GM12878 (cell line): ENCODE measurements around the gene P4HA2.

Experiments
- FOXM1 ChIP-seq: IDR thresholded peaks from 2 replicates; pipeline ENCODE4 v1.6.1; 2012; ENCODE audit warnings: low read depth, mild to moderate bottlenecking, inconsistent platforms, low read length, moderate library complexity
- HCFC1 ChIP-seq: fragments of 150-350 bp; IDR thresholded peaks from 2 replicates; pipeline ENCODE4 v1.6.1; 2014; ENCODE audit warnings: low read length
- LARP7 ChIP-seq: fragments of 450-650 bp; IDR thresholded peaks from 2 replicates; pipeline ENCODE4 v1.6.1; 2017; ENCODE audit warnings: mild to moderate bottlenecking
- MXI1 ChIP-seq: fragments of 150-350 bp; IDR thresholded peaks from 2 replicates; pipeline ENCODE4 v1.6.1; 2011; ENCODE audit warnings: low read depth, mild to moderate bottlenecking, inconsistent platforms, low read length, improper control_type of control experiment
- POLR2A ChIP-seq: IDR thresholded peaks from 2 replicates; pipeline ENCODE4 v1.6.1; 2011; ENCODE audit warnings: low read depth, mild to moderate bottlenecking, low read length
- RAD21 ChIP-seq: IDR thresholded peaks from 2 replicates; pipeline ENCODE4 v1.6.1; 2011; ENCODE audit warnings: mild to moderate bottlenecking, low read depth, low read length, moderate library complexity; ENCODE audit not compliant: insufficient read depth
- RFX5 ChIP-seq: IDR thresholded peaks from 2 replicates; pipeline ENCODE4 v1.6.1; 2011; ENCODE audit warnings: low read depth, low read length, improper control_type of control experiment
- SP1 ChIP-seq: IDR thresholded peaks from one replicate; pipeline ENCODE4 v1.6.1; 2011; ENCODE audit warnings: low read depth, low read length
- YY1 ChIP-seq: IDR thresholded peaks from 2 replicates; pipeline ENCODE4 v1.6.1; 2011; ENCODE audit warnings: low read depth, mild to moderate bottlenecking, low read length
- TF ChIP-seq, protein P1 (sequence below): IDR thresholded peaks from 2 replicates; pipeline ENCODE4 v1.6.1; 2011; ENCODE audit warnings: mild to moderate bottlenecking, low read depth, low read length, moderate library complexity; ENCODE audit not compliant: insufficient replicate concordance
- TF ChIP-seq, protein P2 (sequence below): IDR thresholded peaks from 2 replicates; pipeline ENCODE4 v1.6.1; 2012; ENCODE audit warnings: low read depth, low read length, improper control_type of control experiment
- TF ChIP-seq, protein P3 (sequence below), 3 experiments: IDR thresholded peaks in 2 of 3; conservative IDR thresholded peaks in 1 of 3; 2 replicates each; pipeline ENCODE4 v1.5.1; 2011; ENCODE audit warnings: low read depth in 3 of 3, low read length in 3 of 3, mild to moderate bottlenecking in 3 of 3, control low read depth in 2 of 3, moderate library complexity in 2 of 3, inconsistent platforms in 1 of 3, mixed read lengths in 1 of 3; ENCODE audit not compliant: control insufficient read depth in 2 of 3, insufficient read depth in 1 of 3; ENCODE audit errors: extremely low read depth in 1 of 3
- TF ChIP-seq, protein P4 (sequence below): IDR thresholded peaks from 2 replicates; pipeline ENCODE4 v1.6.1; 2012; ENCODE audit warnings: mild to moderate bottlenecking, low read depth, low read length

DNA sequence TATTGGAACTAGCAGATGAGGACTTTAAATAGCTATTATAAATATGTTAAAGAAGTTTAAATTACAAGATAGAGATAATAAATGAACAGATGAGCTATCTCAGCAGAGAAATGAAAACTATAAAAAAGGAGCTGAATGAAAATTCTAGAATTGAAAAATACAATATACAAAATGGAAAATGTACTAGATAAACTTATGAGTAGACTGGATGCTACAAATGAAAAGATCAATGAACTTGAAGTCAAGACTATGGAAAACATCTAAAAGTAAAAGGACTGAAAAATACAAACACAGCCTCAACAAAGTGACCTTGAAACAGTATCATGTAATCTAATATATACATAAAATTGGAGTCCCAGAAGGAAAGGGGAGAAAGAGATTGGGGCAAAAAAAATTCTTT lies 19.2 kb upstream of the P4HA2 start:
- TF ChIP-seq POLR2A (no peak), FOXM1 (no peak), YY1 (no peak), MXI1 (no peak), RAD21 (no peak), SP1 (no peak), RFX5 (no peak), LARP7 (no peak), HCFC1 (no peak)
- TF ChIP-seq, protein P1, sequence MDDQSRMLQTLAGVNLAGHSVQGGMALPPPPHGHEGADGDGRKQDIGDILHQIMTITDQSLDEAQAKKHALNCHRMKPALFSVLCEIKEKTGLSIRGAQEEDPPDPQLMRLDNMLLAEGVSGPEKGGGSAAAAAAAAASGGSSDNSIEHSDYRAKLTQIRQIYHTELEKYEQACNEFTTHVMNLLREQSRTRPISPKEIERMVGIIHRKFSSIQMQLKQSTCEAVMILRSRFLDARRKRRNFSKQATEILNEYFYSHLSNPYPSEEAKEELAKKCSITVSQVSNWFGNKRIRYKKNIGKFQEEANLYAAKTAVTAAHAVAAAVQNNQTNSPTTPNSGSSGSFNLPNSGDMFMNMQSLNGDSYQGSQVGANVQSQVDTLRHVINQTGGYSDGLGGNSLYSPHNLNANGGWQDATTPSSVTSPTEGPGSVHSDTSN: no peak
- TF ChIP-seq, protein P2, sequence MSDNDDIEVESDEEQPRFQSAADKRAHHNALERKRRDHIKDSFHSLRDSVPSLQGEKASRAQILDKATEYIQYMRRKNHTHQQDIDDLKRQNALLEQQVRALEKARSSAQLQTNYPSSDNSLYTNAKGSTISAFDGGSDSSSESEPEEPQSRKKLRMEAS: no peak
- TF ChIP-seq, protein P3, sequence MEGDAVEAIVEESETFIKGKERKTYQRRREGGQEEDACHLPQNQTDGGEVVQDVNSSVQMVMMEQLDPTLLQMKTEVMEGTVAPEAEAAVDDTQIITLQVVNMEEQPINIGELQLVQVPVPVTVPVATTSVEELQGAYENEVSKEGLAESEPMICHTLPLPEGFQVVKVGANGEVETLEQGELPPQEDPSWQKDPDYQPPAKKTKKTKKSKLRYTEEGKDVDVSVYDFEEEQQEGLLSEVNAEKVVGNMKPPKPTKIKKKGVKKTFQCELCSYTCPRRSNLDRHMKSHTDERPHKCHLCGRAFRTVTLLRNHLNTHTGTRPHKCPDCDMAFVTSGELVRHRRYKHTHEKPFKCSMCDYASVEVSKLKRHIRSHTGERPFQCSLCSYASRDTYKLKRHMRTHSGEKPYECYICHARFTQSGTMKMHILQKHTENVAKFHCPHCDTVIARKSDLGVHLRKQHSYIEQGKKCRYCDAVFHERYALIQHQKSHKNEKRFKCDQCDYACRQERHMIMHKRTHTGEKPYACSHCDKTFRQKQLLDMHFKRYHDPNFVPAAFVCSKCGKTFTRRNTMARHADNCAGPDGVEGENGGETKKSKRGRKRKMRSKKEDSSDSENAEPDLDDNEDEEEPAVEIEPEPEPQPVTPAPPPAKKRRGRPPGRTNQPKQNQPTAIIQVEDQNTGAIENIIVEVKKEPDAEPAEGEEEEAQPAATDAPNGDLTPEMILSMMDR (IDR thresholded peaks at IDR 0.05 in 2 of 3, conservative IDR thresholded peaks at IDR 0.05 in 1 of 3; ENCODE audit: control insufficient read depth in 2 of 3, extremely low read depth in 1 of 3, insufficient read depth in 1 of 3, low read depth in 3 of 3, low read length in 3 of 3): no peak
- TF ChIP-seq, protein P4, sequence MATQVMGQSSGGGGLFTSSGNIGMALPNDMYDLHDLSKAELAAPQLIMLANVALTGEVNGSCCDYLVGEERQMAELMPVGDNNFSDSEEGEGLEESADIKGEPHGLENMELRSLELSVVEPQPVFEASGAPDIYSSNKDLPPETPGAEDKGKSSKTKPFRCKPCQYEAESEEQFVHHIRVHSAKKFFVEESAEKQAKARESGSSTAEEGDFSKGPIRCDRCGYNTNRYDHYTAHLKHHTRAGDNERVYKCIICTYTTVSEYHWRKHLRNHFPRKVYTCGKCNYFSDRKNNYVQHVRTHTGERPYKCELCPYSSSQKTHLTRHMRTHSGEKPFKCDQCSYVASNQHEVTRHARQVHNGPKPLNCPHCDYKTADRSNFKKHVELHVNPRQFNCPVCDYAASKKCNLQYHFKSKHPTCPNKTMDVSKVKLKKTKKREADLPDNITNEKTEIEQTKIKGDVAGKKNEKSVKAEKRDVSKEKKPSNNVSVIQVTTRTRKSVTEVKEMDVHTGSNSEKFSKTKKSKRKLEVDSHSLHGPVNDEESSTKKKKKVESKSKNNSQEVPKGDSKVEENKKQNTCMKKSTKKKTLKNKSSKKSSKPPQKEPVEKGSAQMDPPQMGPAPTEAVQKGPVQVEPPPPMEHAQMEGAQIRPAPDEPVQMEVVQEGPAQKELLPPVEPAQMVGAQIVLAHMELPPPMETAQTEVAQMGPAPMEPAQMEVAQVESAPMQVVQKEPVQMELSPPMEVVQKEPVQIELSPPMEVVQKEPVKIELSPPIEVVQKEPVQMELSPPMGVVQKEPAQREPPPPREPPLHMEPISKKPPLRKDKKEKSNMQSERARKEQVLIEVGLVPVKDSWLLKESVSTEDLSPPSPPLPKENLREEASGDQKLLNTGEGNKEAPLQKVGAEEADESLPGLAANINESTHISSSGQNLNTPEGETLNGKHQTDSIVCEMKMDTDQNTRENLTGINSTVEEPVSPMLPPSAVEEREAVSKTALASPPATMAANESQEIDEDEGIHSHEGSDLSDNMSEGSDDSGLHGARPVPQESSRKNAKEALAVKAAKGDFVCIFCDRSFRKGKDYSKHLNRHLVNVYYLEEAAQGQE: no peak
